GM12873 (cell line): ENCODE results near the gene GJB2.

Source experiments
- CTCF ChIP-seq: IDR thresholded peaks from 2 replicates; pipeline ENCODE4 v1.5.1; 2012; ENCODE audit warnings: low read depth, mild to moderate bottlenecking, moderate library complexity, low read length, control low read depth; ENCODE audit not compliant: insufficient read depth; ENCODE audit errors: missing control alignments

The GJB2 gene

GRCh38 chr13:20161951-20162300 lies 30.8 kb downstream of the GJB2 start:
- TF ChIP-seq CTCF = no peak

GRCh38 chr13:20161275-20161950 lies 31.3 kb downstream of the GJB2 start:
- TF ChIP-seq CTCF = no peak

GRCh38 chr13:20160306-20161274 lies 32.1 kb downstream of the GJB2 start, which contains the start of gene GJA3:
Gene GJA3 (minus strand): TSS chr13:20161052. CDS start chr13:20143288, 17,764 bp downstream.
- no peak for TF ChIP-seq CTCF

GRCh38 chr13:20159646-20160305 lies 33.0 kb downstream of the GJB2 start:
- no peak for TF ChIP-seq CTCF

- no peak for TF ChIP-seq CTCF
These were observed 35.5 kb downstream of the GJB2 start for GRCh38 chr13:20157151-20157796.

- no peak for TF ChIP-seq CTCF
These were observed 36.0 kb downstream of the GJB2 start for GRCh38 chr13:20156702-20157101.
